OCI-LY1 (cell line): ENCODE data around the gene SFT2D2.

Experiments
- CTCF ChIP-seq: fragments of 200-600 bp; sonication (generic), shearing (Covaris generic); IDR thresholded peaks from 2 replicates; pipeline ENCODE4 v1.5.1; 2017; ENCODE audit warnings: mild to moderate bottlenecking, antibody characterized with exemption, low read length, moderate library complexity, mixed read lengths
- EZH2 ChIP-seq: fragments of 200-600 bp; sonication (generic), shearing (Covaris generic); IDR thresholded peaks from 2 replicates; pipeline ENCODE4 v1.8.0; 2017; ENCODE audit warnings: borderline replicate concordance, mixed run types, mild to moderate bottlenecking, antibody characterized with exemption, low read length, moderate library complexity, mixed read lengths

- no peak for TF ChIP-seq CTCF
- TF ChIP-seq EZH2: no peak
Measured at GRCh38 chr1:168298446-168298845, 72.6 kb downstream of the SFT2D2 start.
